Muscle layer of duodenum (tissue), 2 donors: ENCODE measurements around the gene LAMTOR2.

Source experiments
- H3K27ac ChIP-seq: one replicate; pipeline ENCODE4 v1.7.0; 2013; ENCODE audit warnings: mild to moderate bottlenecking, low read length
- H3K27me3 ChIP-seq: one replicate; pipeline ENCODE4 v1.7.0; 2013; ENCODE audit warnings: low read depth, mild to moderate bottlenecking, control low read depth, low read length
- H3K36me3 ChIP-seq, 2 donors: one replicate each; pipeline ENCODE4 v1.7.0; 2013; ENCODE audit warnings: low read length in 2 of 2, control low read depth in 1 of 2, mild to moderate bottlenecking in 1 of 2; ENCODE audit not compliant: insufficient read depth in 2 of 2, control insufficient read depth in 1 of 2
- H3K4me1 ChIP-seq, 2 donors: one replicate each; pipeline ENCODE4 v1.7.0; 2013; ENCODE audit warnings: low read length in 2 of 2, mild to moderate bottlenecking in 2 of 2, control low read depth in 1 of 2, moderate library complexity in 1 of 2; ENCODE audit not compliant: insufficient read depth in 2 of 2, control insufficient read depth in 1 of 2
- H3K4me3 ChIP-seq, 2 donors: one replicate each; pipeline ENCODE4 v1.7.0; 2013; ENCODE audit warnings: low read length in 2 of 2, low read depth in 1 of 2, mild to moderate bottlenecking in 1 of 2
- H3K9me3 ChIP-seq, 2 donors: one replicate each; pipeline ENCODE4 v1.7.0; 2013; ENCODE audit warnings: low read length in 2 of 2, control low read depth in 1 of 2, mild to moderate bottlenecking in 1 of 2; ENCODE audit not compliant: control insufficient read depth in 1 of 2
- donor health status: healthy.

The LAMTOR2 gene

GRCh38 chr1:156090138-156090839 is 35.7 kb downstream of the LAMTOR2 start:
- Histone ChIP-seq H3K27me3 (no peaks in the 10 kb centered on the region), H3K4me1 (peaks cover 0 to 13% of the 10 kb centered on the region in 2 donors), H3K27ac (no peak overlapping the region), H3K9me3 (no peaks in the 10 kb centered on the region), H3K4me3 (no peak overlapping the region), H3K36me3 (no peaks in the 10 kb centered on the region)

- Histone ChIP-seq H3K9me3 (no peaks in the 10 kb centered on the region), H3K36me3 (no peaks in the 10 kb centered on the region), H3K4me1 (peaks cover 0 to 13% of the 10 kb centered on the region in 2 donors)
Observed at GRCh38 chr1:156090840-156091188, 36.2 kb downstream of the LAMTOR2 start.

GRCh38 chr1:156091610-156092009 is 37.0 kb downstream of the LAMTOR2 start:
- Histone ChIP-seq H3K36me3 (no peaks in the 10 kb centered on the region), H3K4me3 (no peak overlapping the region), H3K9me3 (no peaks in the 10 kb centered on the region), H3K27ac (no peak overlapping the region), H3K27me3 (no peaks in the 10 kb centered on the region), H3K4me1 (peaks cover under 1 to 15% of the 10 kb centered on the region in 2 donors)

More at GRCh38 chr1:156090840-156091188, 36.2 kb downstream of the LAMTOR2 start:
- Histone ChIP-seq H3K27ac (no peak overlapping the region), H3K27me3 (no peaks in the 10 kb centered on the region), H3K4me3 (no peak overlapping the region)

- no peak overlapping the region for H3K27ac ChIP-seq
- no peak overlapping the region for H3K4me3 ChIP-seq
- peaks cover 9 to 30% of the 10 kb centered on the region in 2 donors for H3K4me1 ChIP-seq
- no peaks in the 10 kb centered on the region for H3K36me3 ChIP-seq
- no peaks in the 10 kb centered on the region for H3K9me3 ChIP-seq
- H3K27me3 ChIP-seq: no peaks in the 10 kb centered on the region
Observed at GRCh38 chr1:156095906-156096508, 41.4 kb downstream of the LAMTOR2 start.

GRCh38 chr1:156096640-156097391 is 42.2 kb downstream of the LAMTOR2 start:
- Histone ChIP-seq H3K4me3 (no peak overlapping the region), H3K36me3 (no peaks in the 10 kb centered on the region), H3K9me3 (no peaks in the 10 kb centered on the region), H3K27me3 (no peaks in the 10 kb centered on the region), H3K27ac (peak overlapping the region; percentile 72), H3K4me1 (peaks cover 11 to 34% of the 10 kb centered on the region in 2 donors)

- Histone ChIP-seq H3K27ac (peak overlapping the region; percentile 72), H3K36me3 (no peaks in the 10 kb centered on the region), H3K27me3 (no peaks in the 10 kb centered on the region), H3K4me1 (peaks cover 19 to 43% of the 10 kb centered on the region in 2 donors), H3K4me3 (no peak overlapping the region), H3K9me3 (no peaks in the 10 kb centered on the region)
Observed at GRCh38 chr1:156097499-156098178, 43.1 kb downstream of the LAMTOR2 start.

GRCh38 chr1:156098784-156099183 is 44.2 kb downstream of the LAMTOR2 start:
- Histone ChIP-seq H3K4me1 (peaks cover 30 to 54% of the 10 kb centered on the region in 2 donors), H3K4me3 (no peak overlapping the region), H3K27me3 (no peaks in the 10 kb centered on the region), H3K27ac (no peak overlapping the region), H3K9me3 (no peaks in the 10 kb centered on the region), H3K36me3 (no peaks in the 10 kb centered on the region)

- Histone ChIP-seq H3K9me3 (no peaks in the 10 kb centered on the region), H3K4me3 (no peak overlapping the region), H3K4me1 (peaks cover 35 to 59% of the 10 kb centered on the region in 2 donors), H3K27ac (no peak overlapping the region), H3K36me3 (no peaks in the 10 kb centered on the region), H3K27me3 (no peaks in the 10 kb centered on the region)
Observed at GRCh38 chr1:156099282-156099681, 44.7 kb downstream of the LAMTOR2 start.

- H3K9me3 ChIP-seq: no peaks in the 10 kb centered on the region
- no peak overlapping the region for H3K27ac ChIP-seq
- no peaks in the 10 kb centered on the region for H3K36me3 ChIP-seq
- H3K4me1 ChIP-seq: peaks cover 47 to 70% of the 10 kb centered on the region in 2 donors
- no peak overlapping the region for H3K4me3 ChIP-seq
- no peaks in the 10 kb centered on the region for H3K27me3 ChIP-seq
Observed at GRCh38 chr1:156100205-156100995, 45.8 kb downstream of the LAMTOR2 start.

GRCh38 chr1:156101880-156102279 is 47.3 kb downstream of the LAMTOR2 start:
- Histone ChIP-seq H3K27ac (peak overlapping the region; percentile 98), H3K27me3 (no peaks in the 10 kb centered on the region), H3K36me3 (peaks cover 0 to 3% of the 10 kb centered on the region in 2 donors), H3K9me3 (no peaks in the 10 kb centered on the region), H3K4me3 (no peak overlapping the region), H3K4me1 (peaks cover 47 to 70% of the 10 kb centered on the region in 2 donors)
